HG03342 (cell line): ENCODE data around the gene SLC30A7.

Experiments used
- ATAC-seq: cut with Tn5 transposase; IDR thresholded peaks from one replicate; pipeline ENCODE4 v1.9.1; 2021; ENCODE audit warnings: mild to moderate bottlenecking, moderate library complexity; ENCODE audit not compliant: unreplicated experiment

Gene SLC30A7

DNA sequence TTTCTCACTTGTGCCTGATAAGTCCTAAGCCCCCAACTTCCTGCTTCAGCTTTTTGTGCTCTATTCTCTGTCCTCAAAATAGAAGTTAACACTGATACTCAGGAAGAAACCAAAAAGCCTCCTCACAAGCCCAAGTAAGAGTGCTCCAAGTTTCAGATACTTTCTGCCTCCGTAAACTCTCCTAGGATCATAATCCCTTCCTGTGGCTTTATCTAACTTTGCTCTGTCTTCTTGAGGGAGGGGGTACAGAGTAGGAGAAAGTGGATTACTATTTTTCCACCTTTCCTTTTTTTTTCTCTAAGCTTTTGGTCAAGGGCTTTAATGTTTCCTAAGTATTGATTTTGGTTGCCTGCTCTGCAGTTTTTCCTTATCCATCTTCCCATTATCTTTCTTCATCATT is 75.1 kb downstream of the SLC30A7 start:
- no peak for ATAC-seq

- ATAC-seq: no peak
These were observed 76.3 kb downstream of the SLC30A7 start for GRCh38 chr1:100972185-100972584.

DNA sequence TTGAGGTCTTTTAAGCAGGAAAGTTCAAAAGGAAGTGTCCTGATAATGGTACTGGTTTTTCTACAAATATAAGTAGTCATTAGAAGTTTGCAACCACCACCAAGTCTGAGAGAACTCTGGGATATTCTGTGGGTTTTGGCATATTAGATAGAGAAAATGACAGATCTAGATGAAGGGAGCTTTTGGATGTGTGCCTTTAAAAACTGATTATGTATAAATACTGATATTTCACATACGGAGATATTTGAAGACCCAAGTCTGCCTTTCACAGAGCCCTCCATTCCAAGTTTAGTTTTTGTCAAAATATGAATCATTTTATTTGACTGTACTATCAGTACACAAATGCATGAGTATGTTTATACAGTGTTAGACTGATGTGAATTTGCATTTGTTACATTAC is 81.0 kb downstream of the SLC30A7 start:
- no peak for ATAC-seq

DNA sequence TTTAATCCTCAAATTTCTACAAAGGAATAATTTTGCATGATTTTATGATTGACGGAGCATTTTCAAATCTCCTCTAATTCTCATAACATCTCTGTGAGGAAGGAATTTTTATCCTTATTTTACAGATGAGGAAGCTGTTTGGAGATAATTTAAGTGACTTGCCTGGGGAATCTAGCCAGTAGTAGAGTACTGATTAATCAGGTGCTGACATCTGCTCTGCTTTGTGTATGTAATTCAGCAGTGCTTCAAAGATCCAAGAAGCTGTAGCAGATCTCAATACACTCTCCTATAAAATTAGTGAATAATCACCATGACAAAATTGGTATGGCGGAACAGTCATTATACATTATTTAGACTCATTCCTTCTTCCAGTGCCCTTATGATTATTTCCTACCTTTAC is 83.7 kb downstream of the SLC30A7 start:
- ATAC-seq: no peak

DNA sequence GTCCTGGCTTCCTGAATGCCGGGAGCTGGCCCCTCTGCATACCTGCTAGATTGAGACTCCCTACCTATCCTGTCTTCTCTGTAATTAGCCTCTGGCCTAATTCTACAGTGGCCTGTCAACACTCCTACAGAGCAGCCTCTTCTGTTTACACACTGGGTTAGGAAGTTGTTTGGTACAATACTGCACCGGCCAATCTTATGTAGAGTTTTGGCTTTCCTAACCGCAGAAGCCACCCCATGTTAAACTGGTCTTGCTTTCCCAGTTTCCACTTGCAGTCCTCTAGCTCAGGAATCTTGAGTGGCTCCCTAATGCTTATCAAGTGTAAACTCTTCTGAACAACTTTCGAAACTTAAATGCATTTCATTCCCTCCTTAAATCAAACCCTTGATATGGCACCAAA is 86.9 kb downstream of the SLC30A7 start:
- no peak for ATAC-seq

- no peak for ATAC-seq
These were observed 92.2 kb downstream of the SLC30A7 start for GRCh38 chr1:100988121-100988520.

GRCh38 chr1:100989306-100990077 is 93.6 kb downstream of the SLC30A7 start:
- ATAC-seq: no peak

DNA sequence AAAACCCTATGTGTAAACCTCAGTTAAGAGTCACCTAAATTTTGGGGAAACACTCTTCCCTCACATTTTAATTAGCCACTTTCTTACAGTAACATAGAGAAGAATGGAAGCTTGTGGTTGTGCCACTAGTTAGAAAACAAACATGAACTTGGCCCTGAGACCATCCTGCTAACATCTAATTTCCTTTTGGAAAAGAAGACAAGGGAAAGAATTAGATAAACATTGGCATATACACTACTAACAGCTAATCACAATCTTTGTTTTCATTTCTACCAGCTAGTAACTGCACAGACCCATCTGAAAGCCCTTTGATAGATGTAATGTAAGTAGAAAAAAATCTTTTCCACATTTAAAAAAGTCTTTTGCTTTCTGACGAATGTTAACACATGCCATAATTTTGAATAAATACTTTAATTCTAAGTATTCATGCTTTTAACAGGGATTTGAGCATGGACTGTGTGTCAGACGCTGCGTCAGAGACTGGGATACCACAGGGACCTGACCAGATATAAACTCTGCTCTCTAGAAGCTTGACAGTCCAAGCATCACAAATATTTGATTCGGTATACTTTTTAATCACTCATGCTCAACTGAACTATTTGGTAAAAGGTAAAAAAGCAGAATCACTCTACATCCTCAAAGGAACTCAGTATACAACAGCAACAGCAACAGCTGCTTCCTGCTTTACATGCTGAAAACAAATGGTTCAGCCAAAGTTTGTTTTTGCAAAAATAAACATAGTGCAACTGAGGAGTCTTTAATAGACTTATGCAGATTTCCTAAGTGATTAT is 99.5 kb downstream of the SLC30A7 start:
- ATAC-seq: no peak

GRCh38 chr1:100998426-100998825 is 102.5 kb downstream of the SLC30A7 start:
- ATAC-seq: no peak

DNA sequence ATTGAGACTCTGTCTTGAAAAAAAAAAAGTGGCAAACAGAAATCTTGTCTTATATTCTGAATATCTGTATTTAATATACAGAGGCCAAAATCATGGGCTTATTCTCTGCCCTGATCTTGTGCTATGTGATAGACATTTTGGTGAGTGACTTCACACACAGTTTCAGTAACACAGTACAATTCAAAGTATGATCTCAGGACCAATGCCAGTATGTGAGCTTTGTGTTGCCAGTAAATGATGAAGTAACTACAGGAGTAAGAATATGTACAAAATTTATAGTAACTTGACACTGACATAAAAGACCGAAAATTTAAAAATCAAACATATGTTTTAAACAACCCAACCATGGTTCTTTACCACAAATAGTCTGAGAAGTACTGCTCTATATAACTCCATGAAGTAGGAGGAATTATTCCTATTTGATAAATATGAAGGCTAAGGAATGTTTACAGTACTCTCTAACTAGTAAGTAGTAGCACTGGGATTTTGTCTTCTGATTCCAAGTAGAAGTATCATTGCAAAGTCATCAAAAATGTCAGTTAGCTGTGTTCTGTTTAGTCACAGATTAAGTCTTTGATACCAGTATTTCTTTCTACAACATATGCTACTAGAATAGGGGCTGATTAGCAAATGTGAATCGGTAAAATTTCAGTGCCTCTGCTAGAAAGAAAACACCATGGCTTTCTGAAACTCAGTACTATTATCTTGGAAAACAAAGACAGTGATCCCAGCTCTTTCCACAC is 104.4 kb downstream of the SLC30A7 start:
- no peak for ATAC-seq

DNA sequence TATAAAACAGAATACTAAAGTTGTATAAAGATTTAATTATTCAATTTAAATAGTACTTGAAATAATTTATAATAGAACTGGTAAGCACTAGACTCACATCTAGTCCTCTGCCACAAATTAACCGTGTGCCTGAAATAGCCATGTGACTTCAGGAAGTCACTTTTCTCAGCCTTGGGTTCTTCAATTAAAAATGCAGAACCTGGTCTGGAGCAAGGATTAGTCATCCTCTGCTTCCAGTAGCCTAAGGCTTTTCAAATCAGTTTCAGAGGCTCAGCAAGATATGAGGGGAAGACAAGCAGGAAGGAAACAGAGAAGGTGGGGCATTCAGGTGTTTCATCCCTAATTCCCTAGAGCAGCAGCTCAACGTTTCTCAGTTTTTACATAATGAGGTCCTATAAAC is 106.7 kb downstream of the SLC30A7 start:
- ATAC-seq: peak; percentile 69

GRCh38 chr1:101003012-101003650 is 107.2 kb downstream of the SLC30A7 start:
- peak; percentile 17 for ATAC-seq

DNA sequence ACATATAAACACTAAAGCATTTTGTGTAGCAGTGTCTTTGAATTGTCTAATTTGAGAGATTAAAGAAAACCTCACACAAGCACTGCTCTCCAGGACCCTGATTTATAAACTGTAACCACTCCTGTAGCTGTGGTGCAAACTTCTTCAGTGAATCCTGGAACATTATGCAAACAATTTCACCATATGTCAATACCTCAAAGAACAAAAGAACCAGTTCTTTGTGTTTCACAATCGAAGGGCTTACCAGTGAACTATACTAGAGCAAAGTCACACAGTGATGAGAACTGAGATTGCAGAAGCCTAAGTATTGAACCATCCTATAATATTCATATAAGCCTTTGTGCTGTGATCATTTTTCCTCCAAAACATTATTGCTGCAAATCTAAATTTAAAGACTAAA is 108.2 kb downstream of the SLC30A7 start:
- ATAC-seq: no peak

GRCh38 chr1:101004670-101005069 is 108.8 kb downstream of the SLC30A7 start:
- ATAC-seq: no peak

DNA sequence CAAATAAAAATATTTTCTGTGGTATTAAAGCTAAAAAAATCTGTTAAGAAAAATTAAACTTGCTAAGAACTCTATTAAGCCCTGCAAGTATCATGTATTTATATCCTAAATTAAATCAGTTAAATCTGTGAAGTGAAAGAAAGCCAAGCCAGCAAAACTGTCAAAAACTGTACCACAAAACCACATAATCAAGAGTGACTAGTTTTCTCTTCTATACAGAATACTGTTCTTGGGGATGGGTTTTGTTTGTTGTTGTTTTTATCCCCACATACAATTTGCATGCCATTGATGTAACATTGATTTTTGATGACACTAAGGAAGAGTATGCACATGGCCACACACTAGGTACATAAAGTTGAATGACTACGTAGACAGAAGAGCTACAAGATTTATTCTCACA is 109.3 kb downstream of the SLC30A7 start:
- ATAC-seq: no peak

GRCh38 chr1:101005871-101006270 is 110.0 kb downstream of the SLC30A7 start:
- ATAC-seq: no peak

DNA sequence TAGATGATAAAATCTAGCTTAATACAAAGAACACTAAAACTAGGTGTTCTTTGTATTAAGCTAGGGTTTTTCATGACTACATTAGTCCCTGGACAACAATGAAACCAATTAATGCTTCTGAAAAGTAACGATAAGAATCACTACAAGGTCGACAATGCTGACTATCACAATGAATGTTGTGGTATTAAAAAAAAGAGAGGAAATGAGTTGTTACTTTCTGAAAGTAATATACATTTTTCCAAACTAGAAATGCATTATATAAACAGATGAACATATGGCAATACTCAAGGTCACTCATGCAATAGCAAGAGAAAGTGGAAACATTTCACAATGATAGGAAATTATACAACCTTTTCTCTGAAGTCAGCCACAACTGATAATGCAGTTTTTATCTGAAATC is 110.7 kb downstream of the SLC30A7 start:
- ATAC-seq: no peak

DNA sequence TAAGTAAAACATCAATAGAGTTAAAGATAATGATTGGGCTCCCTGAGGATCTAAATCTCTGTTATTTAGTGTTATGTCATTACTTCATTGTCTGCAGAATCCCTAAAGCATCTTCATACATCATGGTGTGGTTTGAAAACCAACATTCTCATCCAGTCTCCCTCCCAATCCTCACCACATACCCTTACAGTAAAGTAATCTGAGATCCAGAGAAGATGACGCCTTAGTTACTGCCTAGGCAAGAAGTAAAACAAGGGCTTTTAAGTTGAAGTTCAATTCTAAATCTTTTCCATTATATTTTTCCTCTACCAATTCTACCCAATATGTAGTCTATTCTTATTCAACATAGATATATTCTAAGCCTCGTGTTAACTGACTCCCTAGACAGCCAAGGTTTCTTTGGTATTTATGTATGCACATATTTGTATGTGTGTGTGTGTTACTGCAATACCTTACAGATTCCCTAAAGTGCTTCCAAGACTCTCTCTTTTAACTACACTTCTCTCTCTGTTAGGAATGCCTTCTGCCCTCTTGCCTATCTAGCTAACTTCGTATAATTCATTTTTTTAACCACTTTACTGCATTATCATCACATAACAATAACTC is 112.4 kb downstream of the SLC30A7 start:
- ATAC-seq: no peak

- ATAC-seq: no peak
These were observed 117.9 kb downstream of the SLC30A7 start for GRCh38 chr1:101013776-101014175.

DNA sequence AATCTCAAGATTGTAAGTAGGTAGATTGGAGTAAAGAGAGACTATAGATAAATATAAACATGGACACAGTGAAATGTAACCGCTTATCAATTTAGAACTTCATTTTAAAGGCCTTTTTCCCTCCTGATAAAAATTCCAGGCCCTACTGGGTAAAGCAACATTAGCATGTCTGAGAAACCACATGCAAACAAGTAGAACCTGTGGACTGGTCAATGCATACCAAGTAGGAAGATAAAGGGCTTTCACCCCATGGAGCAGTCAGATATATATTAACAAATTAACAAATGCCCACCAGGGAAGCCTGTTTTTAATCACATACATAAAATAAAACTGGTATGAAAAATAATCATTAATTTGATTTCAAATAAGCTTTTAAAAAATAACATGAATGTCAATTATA is 121.6 kb downstream of the SLC30A7 start:
- ATAC-seq: no peak

DNA sequence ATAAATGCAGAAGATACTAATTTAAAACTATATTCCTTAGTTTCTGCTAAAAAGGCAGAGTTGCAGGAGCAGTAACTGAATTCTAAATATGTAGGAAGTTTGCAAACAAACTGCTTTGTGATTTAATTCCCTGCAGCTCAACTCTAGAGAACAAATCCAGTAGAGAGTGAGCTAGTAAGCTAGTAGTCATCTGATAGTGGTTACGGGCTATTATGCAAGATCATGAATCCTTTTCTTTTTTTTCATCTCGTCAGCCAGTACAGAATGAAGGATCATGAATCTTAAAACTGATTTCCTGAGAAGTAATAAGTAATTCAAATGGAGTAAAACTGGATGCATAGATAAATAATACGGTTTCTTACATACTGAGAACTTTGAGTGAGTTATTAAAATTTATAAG is 126.4 kb downstream of the SLC30A7 start:
- no peak for ATAC-seq
